Endothelial cell of umbilical vein (primary cell): ENCODE data around the gene HADHB. TPM values are rescaled to one million over a fixed set of nuclear protein-coding genes. Genes with fewer than 3 reads are reported as not detected.
A peak's percentile ranks its signal among the peaks of the same experiment; 100 is the strongest.

Experiments
- BruUV-seq: library from RNA; stranded (reverse); fragments of 400-500 nt; replicated peaks from 2 replicates; lab custom pipeline; 2021; lab: Mats Ljungman, UMichigan
- CTCF ChIA-PET: fragments of 300-600, 350-600 bp; sonication (Branson Sonifier 250); formaldehyde crosslinking; loops from one replicate; lab custom pipeline; 2021; ENCODE audit warnings: antibody characterized with exemption, inconsistent platforms; lab: Charles Lee
- POLR2A ChIA-PET: fragments of 300-600, 350-600 bp; sonication (Branson Sonifier 250); formaldehyde crosslinking; loops from one replicate; lab custom pipeline; 2021; ENCODE audit warnings: antibody characterized with exemption, inconsistent platforms; lab: Charles Lee
- DNase-seq: peaks from one replicate; pipeline ENCODE4 v3.0.0-alpha.2; 2011; ENCODE audit warnings: low read depth, low spot score
- FAIRE-seq: peaks from 2 replicates; lab custom pipeline; 2011; peaks lifted over from hg19 to GRCh38; lab: Jason Lieb, UNC
- H2AFZ ChIP-seq: 2 replicates; pipeline ENCODE4 v1.6.0; 2012; ENCODE audit warnings: low read depth, low read length, control low read depth, inconsistent platforms
- H3K27ac ChIP-seq: 2 replicates; pipeline ENCODE4 v1.5.1; 2011; ENCODE audit warnings: low read depth, mild to moderate bottlenecking, control low read depth, low read length, moderate library complexity; ENCODE audit not compliant: insufficient read depth
- H3K27me3 ChIP-seq, 2 experiments: 2 replicates each; pipeline versions ENCODE4 v1.6.0 to v1.6.1; 2011; ENCODE audit warnings: low read length in 2 of 2, mixed read lengths in 1 of 2; ENCODE audit not compliant: control insufficient read depth in 2 of 2, insufficient read depth in 2 of 2
- H3K36me3 ChIP-seq, 2 experiments: 2 replicates in 1 of 2; 3 replicates in 1 of 2; pipeline ENCODE4 v1.5.1; 2011; ENCODE audit warnings: low read length in 2 of 2, mild to moderate bottlenecking in 1 of 2, moderate library complexity in 1 of 2; ENCODE audit not compliant: control insufficient read depth in 2 of 2, insufficient read depth in 2 of 2; ENCODE audit errors: extremely low read depth in 1 of 2
- H3K4me1 ChIP-seq: 3 replicates; pipeline ENCODE4 v1.5.1; 2011; ENCODE audit warnings: mild to moderate bottlenecking, low read length; ENCODE audit not compliant: control insufficient read depth, insufficient read depth; ENCODE audit errors: extremely low read depth
- H3K4me2 ChIP-seq: 2 replicates; pipeline ENCODE4 v1.6.1; 2011; ENCODE audit warnings: low read length, control low read depth, mixed read lengths; ENCODE audit not compliant: insufficient read depth
- H3K4me3 ChIP-seq, 3 experiments: fragments of 200-600 bp in 1 of 3; sonication (generic), shearing (Covaris generic) in 1 of 3; replicated peaks in 1 of 3; 2 replicates each; pipeline ENCODE4 v1.5.1; 2011 to 2016; ENCODE audit warnings: control low read depth in 3 of 3, low read length in 3 of 3, mild to moderate bottlenecking in 2 of 3, inconsistent platforms in 1 of 3, low read depth in 1 of 3, moderate library complexity in 1 of 3; ENCODE audit not compliant: insufficient read depth in 1 of 3
- H3K79me2 ChIP-seq: 2 replicates; pipeline ENCODE4 v1.6.0; 2012; ENCODE audit warnings: low read length, inconsistent platforms; ENCODE audit not compliant: control insufficient read depth, insufficient read depth
- H3K9ac ChIP-seq: replicated peaks from 2 replicates; pipeline ENCODE3; 2011; ENCODE audit warnings: low read length, control low read depth; ENCODE audit not compliant: insufficient read depth; ENCODE audit errors: extremely low read depth
- H3K9me1 ChIP-seq: replicated peaks from 3 replicates; pipeline ENCODE4 v1.6.0; 2011; ENCODE audit warnings: mild to moderate bottlenecking, low read length; ENCODE audit not compliant: control insufficient read depth, insufficient read depth; ENCODE audit errors: extremely low read depth
- H3K9me3 ChIP-seq: replicated peaks from 2 replicates; pipeline ENCODE4 v1.5.1; 2012; ENCODE audit warnings: low read length, inconsistent platforms; ENCODE audit not compliant: control insufficient read depth, insufficient read depth
- H4K20me1 ChIP-seq: replicated peaks from 2 replicates; pipeline ENCODE3; 2011; ENCODE audit warnings: mild to moderate bottlenecking, low read length; ENCODE audit not compliant: control insufficient read depth, insufficient read depth; ENCODE audit errors: extremely low read depth
- CTCF ChIP-seq, 2 donors: IDR thresholded peaks; 1 replicate in 1 of 2; 2 replicates in 1 of 2; pipeline ENCODE4 v1.5.1; 2011; ENCODE audit warnings: low read length in 2 of 2, mild to moderate bottlenecking in 2 of 2, moderate library complexity in 2 of 2, control low read depth in 1 of 2, inconsistent platforms in 1 of 2, low read depth in 1 of 2; ENCODE audit not compliant: insufficient read depth in 1 of 2; ENCODE audit errors: extremely low read depth in 1 of 2
- EZH2 ChIP-seq: IDR thresholded peaks from 2 replicates; pipeline ENCODE4 v1.6.1; 2012; ENCODE audit warnings: borderline replicate concordance, low read depth, mild to moderate bottlenecking, moderate library complexity, low read length, inconsistent platforms; ENCODE audit not compliant: severe bottlenecking
- FOS ChIP-seq: IDR thresholded peaks from 2 replicates; pipeline ENCODE4 v1.6.1; 2011; ENCODE audit warnings: mild to moderate bottlenecking, low read length, moderate library complexity, borderline replicate concordance; ENCODE audit not compliant: insufficient read depth
- GATA2 ChIP-seq: IDR thresholded peaks from 2 replicates; pipeline ENCODE4 v1.7.0; 2011; ENCODE audit warnings: low read depth, mild to moderate bottlenecking, moderate library complexity, mixed read lengths, low read length; ENCODE audit not compliant: insufficient read length, insufficient read depth
- MYC ChIP-seq: IDR thresholded peaks from one replicate; pipeline ENCODE4 v1.6.1; 2011; ENCODE audit warnings: mild to moderate bottlenecking, low read depth, low read length
- POLR2A ChIP-seq: IDR thresholded peaks from 2 replicates; pipeline ENCODE4 v1.6.1; 2012; ENCODE audit warnings: low read depth, mild to moderate bottlenecking, control low read depth, low read length
- POLR2AphosphoS5 ChIP-seq: IDR thresholded peaks from 2 replicates; pipeline ENCODE4 v1.6.1; 2012; ENCODE audit warnings: low read depth, mild to moderate bottlenecking, control low read depth, low read length, moderate library complexity; ENCODE audit not compliant: insufficient read depth
- dilution Hi-C: fragments of 300-500 bp; cut with MboI; formaldehyde crosslinking; loops from one replicate; pipeline ENCODE4 v1.15.0; 2019; ENCODE audit warnings: low sequenced_read_pairs; ENCODE audit not compliant: extremely low pct_ligation_motif_present
- intact Hi-C: fragments of 100-400 bp; cut with micrococcal nuclease; formaldehyde crosslinking; loops from one replicate; pipeline ENCODE4 v1.10.0; 2022
- polyA plus RNA-seq, 4 experiments: library from polyadenylated mRNA; depleted of rRNA in 3 of 4; stranded (reverse) in 3 of 4; unstranded in 1 of 4; fragments of >200 nt; gene quantifications; 2 replicates each; pipeline versions ENCODE4 v1.2.1 to v1.2.3, GENCODE V29; 2011 to 2012; ENCODE audit warnings: missing spikeins in 1 of 4
- total RNA-seq: library from RNA; stranded (reverse); gene quantifications from 2 replicates; pipeline ENCODE4 v1.2.3, GENCODE V29; 2021

HADHB gene
- total and polyA plus RNA-seq, 2 donors (not counting 3 experiments of a cell fraction or from before 2014, with no cell fraction given): 92.9 to 100 TPM

GRCh38 chr2:26298638-26299393 is 54.1 kb downstream of the HADHB start:
- DNase-seq: peak; percentile 75
- H3K27me3 ChIP-seq: no peaks in the 10 kb centered on the region
- FAIRE-seq: peak; percentile 59
- no peaks in the 10 kb centered on the region for H3K79me2 ChIP-seq
- H4K20me1 ChIP-seq: no peaks in the 10 kb centered on the region
- peak overlapping the region; percentile 41 for H3K9ac ChIP-seq
- TF ChIP-seq POLR2A (peak; percentile 16), POLR2AphosphoS5 (peak; percentile 14), MYC (no peak)
- dilution Hi-C loops (no loop called here), intact Hi-C loops (loop anchor here (1.0 kb wide), 1 partner anchor 55 kb away; the partner anchor contains the start of genes HADHA and HADHB)
- ChIA-PET POLR2A (no interaction called here), CTCF (interaction anchor here (0.9 to 1.6 kb wide), 4 partner anchors 10 to 55 kb away, joined by 3 to 5 read pairs (median 3); partner anchors contain the start of genes HADHA and SELENOI)
- H3K9me1 ChIP-seq: no peaks in the 10 kb centered on the region
- no peaks in the 10 kb centered on the region for H3K9me3 ChIP-seq
- H3K36me3 ChIP-seq: no peaks in the 10 kb centered on the region
- H3K4me3 ChIP-seq: peak overlapping the region; percentile 27 to 60 (median 37)
- BruUV-seq: no TSS peak
- H3K4me1 ChIP-seq: peaks cover 15% of the 10 kb centered on the region
- H2AFZ ChIP-seq: peak overlapping the region; percentile 97
- peak overlapping the region; percentile 73 for H3K4me2 ChIP-seq
- H3K27ac ChIP-seq: peak overlapping the region; percentile 64

GRCh38 chr2:26299471-26300101 is 54.8 kb downstream of the HADHB start:
- Histone ChIP-seq H4K20me1 (no peaks in the 10 kb centered on the region), H3K27ac (peak overlapping the region; percentile 64), H3K4me1 (peaks cover 15% of the 10 kb centered on the region), H3K4me2 (peak overlapping the region; percentile 73), H3K4me3 (peak overlapping the region; percentile 27 to 60 (median 37)), H3K27me3 (no peaks in the 10 kb centered on the region), H3K79me2 (no peaks in the 10 kb centered on the region), H3K9me1 (no peaks in the 10 kb centered on the region), H3K9ac (peak overlapping the region; percentile 41), H2AFZ (peak overlapping the region; percentile 97), H3K36me3 (no peaks in the 10 kb centered on the region), H3K9me3 (no peaks in the 10 kb centered on the region)
- TF ChIP-seq POLR2A: peak; percentile 31
- no peak for TF ChIP-seq FOS
- no peak for TF ChIP-seq MYC
- no peak for TF ChIP-seq POLR2AphosphoS5
- no peak for TF ChIP-seq CTCF (IDR thresholded peaks at IDR 0.05; ENCODE audit: extremely low read depth in 1 of 2, insufficient read depth in 1 of 2, low read depth in 1 of 2, low read length in 2 of 2)
- TF ChIP-seq GATA2: no peak
- no peak for TF ChIP-seq EZH2
- ChIA-PET CTCF (interaction anchor here (0.8 to 1.3 kb wide), 5 partner anchors 9 to 56 kb away, joined by 3 read pairs; partner anchors contain the start of genes HADHA and SELENOI), POLR2A (no interaction called here)
- peak; percentile 76 for DNase-seq
- peak; percentile 76 for FAIRE-seq
- TSS peak; percentile 28 for BruUV-seq
- intact Hi-C loops: loop anchor here (1.0 kb wide), 1 partner anchor 55 kb away; the partner anchor contains the start of genes HADHA and HADHB
- dilution Hi-C loops: no loop called here
